ENCODE measurements around the gene JOSD2. TPM values are rescaled to one million over a fixed set of nuclear protein-coding genes. Genes with fewer than 3 reads are reported as not detected.

JOSD2 gene
- total RNA-seq, 1 experiment from 2014 or later = 40.9 TPM

DNA sequence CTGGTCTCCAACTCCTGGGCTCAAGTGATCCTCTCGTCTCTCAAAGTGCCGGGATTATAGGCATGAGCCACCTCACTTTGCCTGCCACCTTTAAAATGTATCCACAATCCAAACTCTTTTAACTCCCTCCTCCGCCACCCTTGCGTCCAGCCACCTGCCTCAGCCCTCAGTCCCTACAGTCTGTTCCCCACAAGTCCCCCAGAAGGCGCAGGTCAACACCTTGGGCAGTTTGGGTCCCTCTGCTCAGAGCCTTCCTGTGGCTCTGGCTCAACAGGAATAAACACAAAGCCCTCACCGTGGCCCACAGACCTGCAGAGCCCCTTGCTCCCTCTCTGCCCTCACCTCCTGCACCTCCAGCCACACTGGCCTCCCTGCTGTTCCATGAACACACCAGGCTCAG lies 42.2 kb downstream of the JOSD2 start:
- Histone ChIP-seq H3K4me1 (ENCODE audit: control insufficient read depth in 1 of 2, insufficient read depth in 2 of 2, low read length in 2 of 2) (peaks cover 12 to 22% of the 10 kb centered on the region in 2 experiments), H2AFZ (ENCODE audit: low read depth, low read length, poor library complexity, severe bottlenecking) (no peak overlapping the region), H4K20me1 (ENCODE audit: insufficient read depth) (no peaks in the 10 kb centered on the region), H3K27ac (ENCODE audit: low read depth, low read length) (no peak overlapping the region), H3K27me3 (ENCODE audit: insufficient read depth, low read length) (no peaks in the 10 kb centered on the region), H3K79me2 (ENCODE audit: insufficient read depth, low read length) (no peaks in the 10 kb centered on the region), H3K9me2 (ENCODE audit: insufficient read depth) (no peaks in the 10 kb centered on the region), H3K9ac (ENCODE audit: low read length) (no peak overlapping the region), H3K9me3 (ENCODE audit: control insufficient read depth in 1 of 2, insufficient read depth in 1 of 2, low read depth in 1 of 2, low read length in 2 of 2) (no peaks in the 10 kb centered on the region), H3K4me3 (replicated peaks in 1 of 2; ENCODE audit: low read depth in 1 of 2, low read length in 2 of 2) (no peak overlapping the region), H3K36me3 (ENCODE audit: control insufficient read depth in 1 of 2, insufficient read depth in 2 of 2, low read length in 2 of 2) (no peaks in the 10 kb centered on the region), H3K4me2 (ENCODE audit: low read length) (no peak overlapping the region)
- no TSS peak for BruUV-seq (replicated peaks)
- RAD21 ChIA-PET (ENCODE audit: low non-redundant PET in 1 of 2, low total read pairs in 2 of 2, uncharacterized antibody in 2 of 2, unreplicated experiment in 2 of 2) = no interaction called here
- TF ChIP-seq POLR2A (IDR thresholded peaks at IDR 0.05; ENCODE audit: borderline replicate concordance, extremely low read depth, insufficient read depth, insufficient read length) (no peak), YY1 (IDR thresholded peaks at IDR 0.05; ENCODE audit: extremely low read depth, insufficient replicate concordance, low read depth, low read length) (no peak), SRF (IDR thresholded peaks at IDR 0.05; ENCODE audit: low read depth) (no peak), EZH2phosphoT487 (IDR thresholded peaks at IDR 0.05; ENCODE audit: borderline replicate concordance) (no peak), ZFX (IDR thresholded peaks at IDR 0.05) (no peak), ELF1 (IDR thresholded peaks at IDR 0.05; ENCODE audit: borderline replicate concordance, low read depth) (no peak), SIN3A (IDR thresholded peaks at IDR 0.05; ENCODE audit: low read depth) (no peak), ZNF274 (IDR thresholded peaks at IDR 0.05; ENCODE audit: low read depth, low read length) (no peak), SP1 (IDR thresholded peaks at IDR 0.05; ENCODE audit: low read depth) (no peak), CBX3 (IDR thresholded peaks at IDR 0.05; ENCODE audit: low read depth) (no peak), TCF7L2 (IDR thresholded peaks at IDR 0.05; ENCODE audit: borderline replicate concordance, extremely low read depth, insufficient read depth, insufficient read length) (no peak), POLR2AphosphoS5 (IDR thresholded peaks at IDR 0.05; ENCODE audit: low read depth, low read length) (no peak), FOSL1 (IDR thresholded peaks at IDR 0.05; ENCODE audit: low read depth) (no peak)
- TF ChIP-seq, protein P1, sequence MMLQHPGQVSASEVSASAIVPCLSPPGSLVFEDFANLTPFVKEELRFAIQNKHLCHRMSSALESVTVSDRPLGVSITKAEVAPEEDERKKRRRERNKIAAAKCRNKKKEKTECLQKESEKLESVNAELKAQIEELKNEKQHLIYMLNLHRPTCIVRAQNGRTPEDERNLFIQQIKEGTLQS (IDR thresholded peaks at IDR 0.05) = no peak
- TF ChIP-seq, protein P2, sequence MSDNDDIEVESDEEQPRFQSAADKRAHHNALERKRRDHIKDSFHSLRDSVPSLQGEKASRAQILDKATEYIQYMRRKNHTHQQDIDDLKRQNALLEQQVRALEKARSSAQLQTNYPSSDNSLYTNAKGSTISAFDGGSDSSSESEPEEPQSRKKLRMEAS (IDR thresholded peaks at IDR 0.05) = no peak
- TF ChIP-seq, protein P3, sequence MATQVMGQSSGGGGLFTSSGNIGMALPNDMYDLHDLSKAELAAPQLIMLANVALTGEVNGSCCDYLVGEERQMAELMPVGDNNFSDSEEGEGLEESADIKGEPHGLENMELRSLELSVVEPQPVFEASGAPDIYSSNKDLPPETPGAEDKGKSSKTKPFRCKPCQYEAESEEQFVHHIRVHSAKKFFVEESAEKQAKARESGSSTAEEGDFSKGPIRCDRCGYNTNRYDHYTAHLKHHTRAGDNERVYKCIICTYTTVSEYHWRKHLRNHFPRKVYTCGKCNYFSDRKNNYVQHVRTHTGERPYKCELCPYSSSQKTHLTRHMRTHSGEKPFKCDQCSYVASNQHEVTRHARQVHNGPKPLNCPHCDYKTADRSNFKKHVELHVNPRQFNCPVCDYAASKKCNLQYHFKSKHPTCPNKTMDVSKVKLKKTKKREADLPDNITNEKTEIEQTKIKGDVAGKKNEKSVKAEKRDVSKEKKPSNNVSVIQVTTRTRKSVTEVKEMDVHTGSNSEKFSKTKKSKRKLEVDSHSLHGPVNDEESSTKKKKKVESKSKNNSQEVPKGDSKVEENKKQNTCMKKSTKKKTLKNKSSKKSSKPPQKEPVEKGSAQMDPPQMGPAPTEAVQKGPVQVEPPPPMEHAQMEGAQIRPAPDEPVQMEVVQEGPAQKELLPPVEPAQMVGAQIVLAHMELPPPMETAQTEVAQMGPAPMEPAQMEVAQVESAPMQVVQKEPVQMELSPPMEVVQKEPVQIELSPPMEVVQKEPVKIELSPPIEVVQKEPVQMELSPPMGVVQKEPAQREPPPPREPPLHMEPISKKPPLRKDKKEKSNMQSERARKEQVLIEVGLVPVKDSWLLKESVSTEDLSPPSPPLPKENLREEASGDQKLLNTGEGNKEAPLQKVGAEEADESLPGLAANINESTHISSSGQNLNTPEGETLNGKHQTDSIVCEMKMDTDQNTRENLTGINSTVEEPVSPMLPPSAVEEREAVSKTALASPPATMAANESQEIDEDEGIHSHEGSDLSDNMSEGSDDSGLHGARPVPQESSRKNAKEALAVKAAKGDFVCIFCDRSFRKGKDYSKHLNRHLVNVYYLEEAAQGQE (IDR thresholded peaks at IDR 0.05; ENCODE audit: low read depth) = no peak
- TF ChIP-seq, protein P4, sequence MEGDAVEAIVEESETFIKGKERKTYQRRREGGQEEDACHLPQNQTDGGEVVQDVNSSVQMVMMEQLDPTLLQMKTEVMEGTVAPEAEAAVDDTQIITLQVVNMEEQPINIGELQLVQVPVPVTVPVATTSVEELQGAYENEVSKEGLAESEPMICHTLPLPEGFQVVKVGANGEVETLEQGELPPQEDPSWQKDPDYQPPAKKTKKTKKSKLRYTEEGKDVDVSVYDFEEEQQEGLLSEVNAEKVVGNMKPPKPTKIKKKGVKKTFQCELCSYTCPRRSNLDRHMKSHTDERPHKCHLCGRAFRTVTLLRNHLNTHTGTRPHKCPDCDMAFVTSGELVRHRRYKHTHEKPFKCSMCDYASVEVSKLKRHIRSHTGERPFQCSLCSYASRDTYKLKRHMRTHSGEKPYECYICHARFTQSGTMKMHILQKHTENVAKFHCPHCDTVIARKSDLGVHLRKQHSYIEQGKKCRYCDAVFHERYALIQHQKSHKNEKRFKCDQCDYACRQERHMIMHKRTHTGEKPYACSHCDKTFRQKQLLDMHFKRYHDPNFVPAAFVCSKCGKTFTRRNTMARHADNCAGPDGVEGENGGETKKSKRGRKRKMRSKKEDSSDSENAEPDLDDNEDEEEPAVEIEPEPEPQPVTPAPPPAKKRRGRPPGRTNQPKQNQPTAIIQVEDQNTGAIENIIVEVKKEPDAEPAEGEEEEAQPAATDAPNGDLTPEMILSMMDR (IDR thresholded peaks at IDR 0.05 in 2 of 3, conservative IDR thresholded peaks at IDR 0.05 in 1 of 3; ENCODE audit: borderline replicate concordance in 1 of 3, insufficient read depth in 1 of 3, low read depth in 2 of 3, low read length in 2 of 3) = no peak
- TF ChIP-seq, protein P5, sequence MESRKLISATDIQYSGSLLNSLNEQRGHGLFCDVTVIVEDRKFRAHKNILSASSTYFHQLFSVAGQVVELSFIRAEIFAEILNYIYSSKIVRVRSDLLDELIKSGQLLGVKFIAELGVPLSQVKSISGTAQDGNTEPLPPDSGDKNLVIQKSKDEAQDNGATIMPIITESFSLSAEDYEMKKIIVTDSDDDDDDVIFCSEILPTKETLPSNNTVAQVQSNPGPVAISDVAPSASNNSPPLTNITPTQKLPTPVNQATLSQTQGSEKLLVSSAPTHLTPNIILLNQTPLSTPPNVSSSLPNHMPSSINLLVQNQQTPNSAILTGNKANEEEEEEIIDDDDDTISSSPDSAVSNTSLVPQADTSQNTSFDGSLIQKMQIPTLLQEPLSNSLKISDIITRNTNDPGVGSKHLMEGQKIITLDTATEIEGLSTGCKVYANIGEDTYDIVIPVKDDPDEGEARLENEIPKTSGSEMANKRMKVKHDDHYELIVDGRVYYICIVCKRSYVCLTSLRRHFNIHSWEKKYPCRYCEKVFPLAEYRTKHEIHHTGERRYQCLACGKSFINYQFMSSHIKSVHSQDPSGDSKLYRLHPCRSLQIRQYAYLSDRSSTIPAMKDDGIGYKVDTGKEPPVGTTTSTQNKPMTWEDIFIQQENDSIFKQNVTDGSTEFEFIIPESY (IDR thresholded peaks at IDR 0.05; ENCODE audit: extremely low read depth, insufficient replicate concordance, low read length) = no peak
- POLR2A ChIA-PET = no interaction called here
- intact Hi-C loops (cut with micrococcal nuclease) = no loop called here
- DNase-seq (ENCODE audit: low read depth, low spot score) (no peak), ATAC-seq (no peak)
- CTCF ChIA-PET = no interaction called here

All from HCT116 (cell line).